ENCODE measurements around the gene TMEM60.

The TMEM60 gene

DNA sequence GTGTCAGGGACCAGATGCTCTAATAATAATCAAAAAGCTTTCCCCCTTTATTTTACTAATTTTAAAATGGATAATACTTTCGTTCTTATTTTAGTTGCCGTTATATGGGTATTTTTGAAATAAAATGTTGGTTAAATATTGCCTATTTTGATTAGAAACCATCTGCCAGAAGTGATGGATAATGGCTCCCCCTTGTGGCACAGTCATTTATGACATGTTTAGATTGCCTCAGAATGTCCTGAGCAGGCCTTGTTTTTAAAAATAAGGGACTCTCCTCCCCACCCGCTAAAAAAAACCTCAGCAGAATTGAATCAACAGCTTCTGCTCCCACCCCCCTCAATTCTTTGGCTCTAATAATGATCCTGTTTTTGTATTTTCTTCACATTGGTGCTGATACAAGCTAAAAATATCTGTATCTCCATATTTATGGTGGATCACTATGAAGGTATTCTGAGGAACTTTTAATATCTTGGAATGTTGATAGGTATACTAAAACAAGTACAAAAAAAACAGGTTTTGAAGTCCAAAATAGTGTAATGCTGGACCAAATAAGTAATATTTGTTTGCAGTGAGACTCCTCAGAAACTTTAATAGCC, 38.8 kb downstream of the TMEM60 start:
- in situ Hi-C loops (cut with HindIII; ENCODE audit: low pct_unique_long_range_greater_than_20kb, low sequenced_read_pairs): no loop called here
- DNase-seq (ENCODE audit: low read depth in 1 of 2, low spot score in 1 of 2): peak in 1 of 2 experiments; percentile 73
- no peak for TF ChIP-seq JUND (IDR thresholded peaks at IDR 0.05; ENCODE audit: low read depth)

DNA sequence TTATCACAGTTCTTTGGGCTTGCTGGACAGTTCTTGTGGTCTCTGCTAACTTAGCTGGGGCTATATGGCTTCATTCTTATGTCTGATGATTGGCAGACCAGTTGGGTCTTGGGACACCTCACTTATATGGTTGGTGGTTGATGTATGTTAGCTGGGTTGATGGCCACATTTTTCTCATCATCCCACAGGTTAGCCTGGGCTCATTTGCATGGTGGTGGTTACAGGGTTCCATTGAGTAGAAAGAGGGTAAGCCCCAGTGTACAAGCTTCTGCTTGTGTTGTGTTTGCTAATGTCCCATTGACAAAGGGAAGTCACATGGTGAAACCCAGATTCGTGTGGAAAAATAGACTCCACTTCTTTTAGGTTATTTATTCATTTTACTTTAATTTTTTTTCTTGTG, 40.6 kb downstream of the TMEM60 start:
- in situ Hi-C loops (cut with HindIII; ENCODE audit: low pct_unique_long_range_greater_than_20kb, low sequenced_read_pairs): no loop called here
- no peak for TF ChIP-seq JUND (IDR thresholded peaks at IDR 0.05; ENCODE audit: low read depth)
- no peak for DNase-seq (ENCODE audit: low read depth in 1 of 2, low spot score in 1 of 2)

DNA sequence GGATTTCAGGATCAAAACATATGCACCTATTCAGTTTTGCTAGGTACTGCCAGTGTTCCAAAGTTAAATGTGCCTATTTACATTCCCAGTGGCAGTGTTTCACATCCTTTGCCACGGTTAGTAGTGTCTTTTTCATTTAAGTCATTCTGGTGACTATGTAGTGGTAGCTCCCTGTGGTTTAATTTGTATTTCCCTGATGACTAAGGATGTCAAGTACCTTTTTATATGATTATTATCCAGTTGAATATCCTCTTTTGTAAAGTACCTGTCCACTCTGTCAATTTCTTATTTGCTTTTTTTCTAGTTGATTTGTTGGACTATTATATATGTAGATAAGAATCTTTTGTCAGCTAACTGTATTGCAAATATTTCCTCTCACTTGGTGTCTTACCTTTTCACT, 45.1 kb downstream of the TMEM60 start:
- in situ Hi-C loops (cut with HindIII; ENCODE audit: low pct_unique_long_range_greater_than_20kb, low sequenced_read_pairs): no loop called here
- DNase-seq (ENCODE audit: low read depth in 1 of 2, low spot score in 1 of 2): no peak
- TF ChIP-seq JUND (IDR thresholded peaks at IDR 0.05; ENCODE audit: low read depth): no peak

DNA sequence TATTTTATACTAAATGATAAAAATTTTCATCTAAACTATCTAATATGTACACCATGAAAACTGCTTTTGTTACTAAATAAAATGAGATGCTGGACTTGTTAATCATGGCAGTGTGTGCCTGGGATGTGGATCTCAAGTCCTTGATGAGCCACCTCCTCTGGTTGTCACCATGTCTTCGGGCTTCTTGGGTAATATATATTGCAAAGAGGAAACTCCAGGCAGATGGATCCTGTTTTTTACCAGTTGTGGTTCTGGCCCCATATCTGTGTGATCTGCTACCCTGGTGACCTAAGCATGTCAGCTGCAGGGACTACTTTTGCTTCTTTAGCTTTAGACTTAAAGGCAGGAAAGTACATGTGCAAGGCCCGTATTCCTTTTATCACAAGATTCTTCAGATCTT, 46.2 kb downstream of the TMEM60 start:
- in situ Hi-C loops (cut with HindIII; ENCODE audit: low pct_unique_long_range_greater_than_20kb, low sequenced_read_pairs): no loop called here
- DNase-seq (ENCODE audit: low read depth in 1 of 2, low spot score in 1 of 2): no peak
- no peak for TF ChIP-seq JUND (IDR thresholded peaks at IDR 0.05; ENCODE audit: low read depth)

DNA sequence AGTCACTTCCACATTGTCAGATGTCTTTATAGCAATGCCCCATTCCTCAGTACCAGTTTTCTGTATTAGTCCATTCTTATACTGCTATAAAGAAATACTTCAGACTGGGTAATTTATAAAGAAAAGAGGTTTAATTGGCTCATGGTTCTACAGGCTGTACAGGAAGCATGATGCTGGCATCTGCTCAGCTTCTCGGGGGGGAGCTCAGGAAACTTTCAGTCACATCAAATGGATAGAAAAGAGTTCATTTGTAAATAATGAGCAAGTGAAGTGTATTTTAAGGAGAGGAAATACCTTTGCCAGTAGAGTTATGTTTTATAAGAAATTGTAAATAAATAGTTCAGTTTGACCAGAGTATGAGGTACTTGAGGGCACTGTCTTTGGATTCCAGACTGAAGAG, 50.5 kb downstream of the TMEM60 start:
- in situ Hi-C loops (cut with HindIII; ENCODE audit: low pct_unique_long_range_greater_than_20kb, low sequenced_read_pairs): no loop called here
- TF ChIP-seq JUND (IDR thresholded peaks at IDR 0.05; ENCODE audit: low read depth): no peak

DNA sequence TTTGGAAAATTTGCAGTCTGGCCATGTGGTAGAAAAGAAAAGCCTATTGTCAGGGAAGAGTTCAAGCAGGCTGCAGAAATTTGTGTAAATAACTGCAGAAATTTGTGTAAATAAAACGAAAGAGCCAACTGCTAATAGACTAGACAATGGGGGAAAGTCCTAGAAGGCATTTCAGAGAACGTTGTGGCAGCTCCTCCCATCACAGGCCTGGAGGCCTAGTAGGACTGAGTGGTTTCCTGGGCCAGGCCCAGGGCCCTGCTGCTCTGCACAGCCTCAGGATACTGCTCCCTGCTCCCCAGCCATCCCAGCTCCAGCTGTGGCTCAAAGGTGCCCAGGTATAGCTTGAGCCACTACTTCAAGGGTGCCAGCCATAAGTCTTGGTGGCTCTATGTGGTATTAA, 51.1 kb downstream of the TMEM60 start:
- no peak for DNase-seq (ENCODE audit: low read depth in 1 of 2, low spot score in 1 of 2)
- in situ Hi-C loops (cut with HindIII; ENCODE audit: low pct_unique_long_range_greater_than_20kb, low sequenced_read_pairs): no loop called here
- no peak for TF ChIP-seq JUND (IDR thresholded peaks at IDR 0.05; ENCODE audit: low read depth)

More for the DNA sequence above, 50.5 kb downstream of the TMEM60 start:
- no peak for DNase-seq (ENCODE audit: low read depth in 1 of 2, low spot score in 1 of 2)

DNA sequence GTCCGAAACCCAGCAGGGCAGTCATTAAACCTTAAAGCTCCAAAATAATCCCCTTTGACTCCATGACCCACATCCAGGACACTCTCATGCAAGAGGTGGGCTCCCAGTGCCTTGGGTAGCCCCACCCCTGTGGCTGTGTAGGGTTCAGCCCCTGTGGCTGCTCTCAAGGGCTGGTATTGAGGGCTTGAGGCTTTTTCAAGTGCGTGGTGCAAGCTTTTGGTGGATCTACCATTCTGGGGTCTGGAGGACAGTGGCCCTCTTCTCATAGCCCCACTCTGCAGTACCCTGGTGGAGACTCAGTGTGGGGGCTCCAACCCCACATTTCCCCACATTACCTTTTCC, 51.4 kb downstream of the TMEM60 start:
- in situ Hi-C loops (cut with HindIII; ENCODE audit: low pct_unique_long_range_greater_than_20kb, low sequenced_read_pairs): no loop called here
- DNase-seq (ENCODE audit: low read depth in 1 of 2, low spot score in 1 of 2): no peak
- TF ChIP-seq JUND (IDR thresholded peaks at IDR 0.05; ENCODE audit: low read depth): no peak

DNA sequence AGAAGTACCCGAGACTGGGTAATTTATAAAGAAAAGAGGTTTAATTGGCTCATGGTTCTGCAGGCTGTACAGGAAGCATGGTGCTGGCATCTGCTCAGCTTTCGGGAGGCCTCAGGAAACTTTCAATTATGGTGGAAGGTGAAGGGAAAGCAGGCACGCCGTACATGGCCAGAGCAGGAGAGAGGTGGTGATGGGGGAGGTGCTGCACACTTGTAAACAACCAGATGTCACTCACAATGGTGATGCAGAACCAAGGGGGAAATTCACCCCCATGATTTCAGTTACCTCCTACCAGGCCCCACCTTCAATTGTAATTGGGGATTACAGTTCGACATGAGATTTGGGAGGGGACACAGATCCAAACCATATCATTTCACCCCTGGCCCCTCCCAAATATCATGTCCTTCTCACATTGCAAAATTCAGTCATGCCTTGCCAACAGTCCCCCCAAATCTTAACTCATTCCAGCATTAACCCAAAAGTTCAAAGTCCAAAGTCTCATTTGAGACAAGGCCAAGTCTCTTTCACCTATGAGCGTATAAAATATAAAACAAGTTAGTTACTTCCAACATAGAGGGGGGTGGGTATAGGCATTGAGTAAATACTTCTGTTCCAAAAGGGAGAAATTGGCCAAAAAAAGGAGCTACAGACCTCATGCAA, 51.9 kb downstream of the TMEM60 start:
- DNase-seq (ENCODE audit: low read depth in 1 of 2, low spot score in 1 of 2): no peak
- in situ Hi-C loops (cut with HindIII; ENCODE audit: low pct_unique_long_range_greater_than_20kb, low sequenced_read_pairs): no loop called here
- TF ChIP-seq JUND (IDR thresholded peaks at IDR 0.05; ENCODE audit: low read depth): no peak

DNA sequence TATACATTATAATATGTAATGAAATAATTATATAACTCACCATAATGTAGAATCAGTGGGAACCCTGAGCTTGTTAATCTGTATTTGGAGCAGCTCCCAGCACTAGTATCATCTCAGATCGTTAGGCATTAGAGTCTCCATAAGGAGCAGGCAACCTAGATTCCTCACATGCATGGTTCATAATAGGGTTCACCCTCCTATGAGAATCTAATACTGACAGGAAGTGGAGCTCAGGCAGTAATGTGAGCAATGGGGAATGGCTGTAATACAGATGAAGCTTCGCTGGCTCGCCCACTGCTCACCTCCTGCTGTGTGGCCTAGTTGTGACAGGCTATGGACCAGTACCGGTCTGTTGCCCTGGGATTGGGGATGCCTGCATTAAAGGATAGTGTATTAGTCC, 52.5 kb downstream of the TMEM60 start:
- in situ Hi-C loops (cut with HindIII; ENCODE audit: low pct_unique_long_range_greater_than_20kb, low sequenced_read_pairs): no loop called here
- DNase-seq (ENCODE audit: low read depth in 1 of 2, low spot score in 1 of 2): no peak
- no peak for TF ChIP-seq JUND (IDR thresholded peaks at IDR 0.05; ENCODE audit: low read depth)

All from T47D (cell line).